HEK293T (cell line): Measurements from ENCODE around the gene DMGDH.

ENCODE experiments used
- FOXA1 ChIP-seq: fragments of 450-650 bp; IDR thresholded peaks from 2 replicates; pipeline ENCODE4 v1.6.1; 2016; ENCODE audit warnings: mild to moderate bottlenecking
- FOXK2 ChIP-seq: fragments of 450-650 bp; IDR thresholded peaks from 2 replicates; pipeline ENCODE4 v1.6.1; 2016; ENCODE audit warnings: mild to moderate bottlenecking
- SP1 ChIP-seq: fragments of 450-650 bp; IDR thresholded peaks from 2 replicates; pipeline ENCODE4 v1.6.1; 2017

DNA sequence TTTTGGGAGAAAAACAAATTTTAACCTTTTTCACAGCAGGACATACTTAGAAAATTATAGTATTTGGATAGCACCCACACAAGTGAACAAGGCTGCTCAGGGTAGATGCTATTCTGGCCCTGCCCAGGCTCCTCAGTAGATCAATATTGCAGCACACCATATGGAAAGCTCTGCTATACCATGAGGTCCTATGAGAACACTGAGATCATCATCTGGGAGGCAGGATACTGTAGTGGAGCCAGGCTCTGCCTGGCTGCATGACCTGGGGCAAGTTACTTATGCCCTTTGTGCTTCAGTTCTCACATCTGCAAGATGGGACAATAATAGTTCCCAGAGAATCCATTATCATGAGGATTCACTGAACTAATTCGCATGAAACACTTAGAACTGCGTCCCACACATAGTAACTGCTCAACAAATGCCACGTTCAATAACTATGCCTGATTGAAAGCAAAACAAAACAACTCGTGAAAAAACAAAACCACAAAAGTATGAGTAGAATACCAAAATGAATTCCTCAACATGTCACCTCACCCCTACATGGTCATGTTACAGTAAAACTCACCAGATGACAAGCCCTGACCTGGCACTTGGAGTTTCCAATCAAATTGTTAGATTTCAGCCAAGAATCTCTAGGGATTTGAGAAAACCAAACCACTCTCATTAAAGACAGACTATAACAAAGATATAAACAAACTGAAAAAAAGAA lies 116.2 kb downstream of the DMGDH start:
- TF ChIP-seq FOXA1 (no peak), SP1 (no peak), FOXK2 (no peak)
